DMS79 treated with DMSO at 0.1 percent for 48 hours (cell line): ENCODE measurements around the gene PRUNE1.

Experiments
- DNase-seq: peaks from one replicate; lab custom pipeline; 2025; lab: John Stamatoyannopoulos, UW

PRUNE1 gene

GRCh38 chr1:151049458-151049857, 41.2 kb downstream of the PRUNE1 start:
- no peak for DNase-seq

- DNase-seq: no peak
Observed at GRCh38 chr1:151050051-151050688, 41.9 kb downstream of the PRUNE1 start.

- DNase-seq: no peak
Observed at GRCh38 chr1:151051356-151052009, 43.2 kb downstream of the PRUNE1 start.

GRCh38 chr1:151054971-151055547, 46.8 kb downstream of the PRUNE1 start:
- no peak for DNase-seq

- no peak for DNase-seq
Observed at GRCh38 chr1:151055581-151055980, 47.3 kb downstream of the PRUNE1 start.

- DNase-seq: no peak
Observed at GRCh38 chr1:151056149-151056548, 47.9 kb downstream of the PRUNE1 start.

- peak; percentile 77 for DNase-seq
Observed at GRCh38 chr1:151058692-151059091, 50.4 kb downstream of the PRUNE1 start.

GRCh38 chr1:151059109-151060006, 51.1 kb downstream of the PRUNE1 start, which contains the start of gene CDC42SE1:
CDC42SE1 (minus strand) TSS chr1:151059622; CDS start chr1:151055730, 3,892 bp downstream.
- peak; percentile 65 for DNase-seq

GRCh38 chr1:151060007-151060656, 51.9 kb downstream of the PRUNE1 start, which contains the start of gene MLLT11:
MLLT11 (plus strand) TSS chr1:151060397; CDS start chr1:151067225, 6,828 bp downstream.
- peak; percentile 88 for DNase-seq

- no peak for DNase-seq
Observed at GRCh38 chr1:151060657-151061421, 52.6 kb downstream of the PRUNE1 start.

- DNase-seq: no peak
Observed at GRCh38 chr1:151061704-151062103, 53.5 kb downstream of the PRUNE1 start.

- DNase-seq: no peak
Observed at GRCh38 chr1:151062741-151063371, 54.6 kb downstream of the PRUNE1 start.

GRCh38 chr1:151065089-151065645, 56.9 kb downstream of the PRUNE1 start:
- DNase-seq: no peak

- DNase-seq: no peak
Observed at GRCh38 chr1:151067185-151067584, 58.9 kb downstream of the PRUNE1 start.

- DNase-seq: no peak
Observed at GRCh38 chr1:151069103-151069486, 60.8 kb downstream of the PRUNE1 start.

GRCh38 chr1:151070474-151071276, 62.4 kb downstream of the PRUNE1 start, which contains the start of gene GABPB2:
GABPB2 (plus strand) TSS chr1:151070761; CDS start chr1:151088190, 17,429 bp downstream.
- peak; percentile 69 for DNase-seq

- no peak for DNase-seq
Observed at GRCh38 chr1:151072224-151072623, 64.0 kb downstream of the PRUNE1 start.
